Endothelial cell of umbilical vein (primary cell): Measurements from ENCODE around the gene ATP6V1G2. TPM values are rescaled to one million over a fixed set of nuclear protein-coding genes. Genes with fewer than 3 reads are reported as not detected.

Experiments
- BruUV-seq: library from RNA; stranded (reverse); fragments of 400-500 nt; replicated peaks from 2 replicates; lab custom pipeline; 2021; lab: Mats Ljungman, UMichigan
- CTCF ChIA-PET: fragments of 300-600, 350-600 bp; sonication (Branson Sonifier 250); formaldehyde crosslinking; loops from one replicate; lab custom pipeline; 2021; ENCODE audit warnings: antibody characterized with exemption, inconsistent platforms; lab: Charles Lee
- POLR2A ChIA-PET: fragments of 300-600, 350-600 bp; sonication (Branson Sonifier 250); formaldehyde crosslinking; loops from one replicate; lab custom pipeline; 2021; ENCODE audit warnings: antibody characterized with exemption, inconsistent platforms; lab: Charles Lee
- DNase-seq: peaks from one replicate; pipeline ENCODE4 v3.0.0-alpha.2; 2011; ENCODE audit warnings: low read depth, low spot score
- FAIRE-seq: peaks from 2 replicates; lab custom pipeline; 2011; peaks lifted over from hg19 to GRCh38; lab: Jason Lieb, UNC
- H2AFZ ChIP-seq: 2 replicates; pipeline ENCODE4 v1.6.0; 2012; ENCODE audit warnings: low read depth, low read length, control low read depth, inconsistent platforms
- H3K27ac ChIP-seq: 2 replicates; pipeline ENCODE4 v1.5.1; 2011; ENCODE audit warnings: low read depth, mild to moderate bottlenecking, control low read depth, low read length, moderate library complexity; ENCODE audit not compliant: insufficient read depth
- H3K27me3 ChIP-seq, 2 experiments: 2 replicates each; pipeline versions ENCODE4 v1.6.0 to v1.6.1; 2011; ENCODE audit warnings: low read length in 2 of 2, mixed read lengths in 1 of 2; ENCODE audit not compliant: control insufficient read depth in 2 of 2, insufficient read depth in 2 of 2
- H3K36me3 ChIP-seq, 2 experiments: 2 replicates in 1 of 2; 3 replicates in 1 of 2; pipeline ENCODE4 v1.5.1; 2011; ENCODE audit warnings: low read length in 2 of 2, mild to moderate bottlenecking in 1 of 2, moderate library complexity in 1 of 2; ENCODE audit not compliant: control insufficient read depth in 2 of 2, insufficient read depth in 2 of 2; ENCODE audit errors: extremely low read depth in 1 of 2
- H3K4me1 ChIP-seq: 3 replicates; pipeline ENCODE4 v1.5.1; 2011; ENCODE audit warnings: mild to moderate bottlenecking, low read length; ENCODE audit not compliant: control insufficient read depth, insufficient read depth; ENCODE audit errors: extremely low read depth
- H3K4me2 ChIP-seq: 2 replicates; pipeline ENCODE4 v1.6.1; 2011; ENCODE audit warnings: low read length, control low read depth, mixed read lengths; ENCODE audit not compliant: insufficient read depth
- H3K4me3 ChIP-seq, 3 experiments: fragments of 200-600 bp in 1 of 3; sonication (generic), shearing (Covaris generic) in 1 of 3; replicated peaks in 1 of 3; 2 replicates each; pipeline ENCODE4 v1.5.1; 2011 to 2016; ENCODE audit warnings: control low read depth in 3 of 3, low read length in 3 of 3, mild to moderate bottlenecking in 2 of 3, inconsistent platforms in 1 of 3, low read depth in 1 of 3, moderate library complexity in 1 of 3; ENCODE audit not compliant: insufficient read depth in 1 of 3
- H3K79me2 ChIP-seq: 2 replicates; pipeline ENCODE4 v1.6.0; 2012; ENCODE audit warnings: low read length, inconsistent platforms; ENCODE audit not compliant: control insufficient read depth, insufficient read depth
- H3K9ac ChIP-seq: replicated peaks from 2 replicates; pipeline ENCODE3; 2011; ENCODE audit warnings: low read length, control low read depth; ENCODE audit not compliant: insufficient read depth; ENCODE audit errors: extremely low read depth
- H3K9me1 ChIP-seq: replicated peaks from 3 replicates; pipeline ENCODE4 v1.6.0; 2011; ENCODE audit warnings: mild to moderate bottlenecking, low read length; ENCODE audit not compliant: control insufficient read depth, insufficient read depth; ENCODE audit errors: extremely low read depth
- H3K9me3 ChIP-seq: replicated peaks from 2 replicates; pipeline ENCODE4 v1.5.1; 2012; ENCODE audit warnings: low read length, inconsistent platforms; ENCODE audit not compliant: control insufficient read depth, insufficient read depth
- H4K20me1 ChIP-seq: replicated peaks from 2 replicates; pipeline ENCODE3; 2011; ENCODE audit warnings: mild to moderate bottlenecking, low read length; ENCODE audit not compliant: control insufficient read depth, insufficient read depth; ENCODE audit errors: extremely low read depth
- CTCF ChIP-seq, 2 donors: IDR thresholded peaks; 1 replicate in 1 of 2; 2 replicates in 1 of 2; pipeline ENCODE4 v1.5.1; 2011; ENCODE audit warnings: low read length in 2 of 2, mild to moderate bottlenecking in 2 of 2, moderate library complexity in 2 of 2, control low read depth in 1 of 2, inconsistent platforms in 1 of 2, low read depth in 1 of 2; ENCODE audit not compliant: insufficient read depth in 1 of 2; ENCODE audit errors: extremely low read depth in 1 of 2
- EZH2 ChIP-seq: IDR thresholded peaks from 2 replicates; pipeline ENCODE4 v1.6.1; 2012; ENCODE audit warnings: borderline replicate concordance, low read depth, mild to moderate bottlenecking, moderate library complexity, low read length, inconsistent platforms; ENCODE audit not compliant: severe bottlenecking
- FOS ChIP-seq: IDR thresholded peaks from 2 replicates; pipeline ENCODE4 v1.6.1; 2011; ENCODE audit warnings: mild to moderate bottlenecking, low read length, moderate library complexity, borderline replicate concordance; ENCODE audit not compliant: insufficient read depth
- GATA2 ChIP-seq: IDR thresholded peaks from 2 replicates; pipeline ENCODE4 v1.7.0; 2011; ENCODE audit warnings: low read depth, mild to moderate bottlenecking, moderate library complexity, mixed read lengths, low read length; ENCODE audit not compliant: insufficient read length, insufficient read depth
- JUN ChIP-seq: IDR thresholded peaks from 2 replicates; pipeline ENCODE4 v1.6.1; 2011; ENCODE audit warnings: borderline replicate concordance, low read depth; ENCODE audit not compliant: insufficient read length, insufficient read depth
- MAX ChIP-seq: IDR thresholded peaks from 2 replicates; pipeline ENCODE4 v1.6.1; 2011; ENCODE audit not compliant: insufficient read depth, insufficient read length
- MYC ChIP-seq: IDR thresholded peaks from one replicate; pipeline ENCODE4 v1.6.1; 2011; ENCODE audit warnings: mild to moderate bottlenecking, low read depth, low read length
- POLR2A ChIP-seq: IDR thresholded peaks from 2 replicates; pipeline ENCODE4 v1.6.1; 2012; ENCODE audit warnings: low read depth, mild to moderate bottlenecking, control low read depth, low read length
- POLR2AphosphoS5 ChIP-seq: IDR thresholded peaks from 2 replicates; pipeline ENCODE4 v1.6.1; 2012; ENCODE audit warnings: low read depth, mild to moderate bottlenecking, control low read depth, low read length, moderate library complexity; ENCODE audit not compliant: insufficient read depth
- dilution Hi-C: fragments of 300-500 bp; cut with MboI; formaldehyde crosslinking; loops from one replicate; pipeline ENCODE4 v1.15.0; 2019; ENCODE audit warnings: low sequenced_read_pairs; ENCODE audit not compliant: extremely low pct_ligation_motif_present
- intact Hi-C: fragments of 100-400 bp; cut with micrococcal nuclease; formaldehyde crosslinking; loops from one replicate; pipeline ENCODE4 v1.10.0; 2022
- polyA plus RNA-seq, 4 experiments: library from polyadenylated mRNA; depleted of rRNA in 3 of 4; stranded (reverse) in 3 of 4; unstranded in 1 of 4; fragments of >200 nt; gene quantifications; 2 replicates each; pipeline versions ENCODE4 v1.2.1 to v1.2.3, GENCODE V29; 2011 to 2012; ENCODE audit warnings: missing spikeins in 1 of 4
- total RNA-seq: library from RNA; stranded (reverse); gene quantifications from 2 replicates; pipeline ENCODE4 v1.2.3, GENCODE V29; 2021

ATP6V1G2 gene
- total and polyA plus RNA-seq, 2 donors (not counting 3 experiments of a cell fraction or from before 2014, with no cell fraction given): 0.70 to 0.84 TPM

- no peaks in the 10 kb centered on the region for H3K9me1 ChIP-seq
- intact Hi-C loops: no loop called here
- H3K4me1 ChIP-seq: no peaks in the 10 kb centered on the region
- no peak overlapping the region for H2AFZ ChIP-seq
- no peaks in the 10 kb centered on the region for H3K36me3 ChIP-seq
- no peaks in the 10 kb centered on the region for H3K9me3 ChIP-seq
- H3K27me3 ChIP-seq: no peaks in the 10 kb centered on the region
- no peak overlapping the region for H3K27ac ChIP-seq
- dilution Hi-C loops: no loop called here
- no peak overlapping the region for H3K4me2 ChIP-seq
- no peak overlapping the region for H3K4me3 ChIP-seq
- no peak for FAIRE-seq
- POLR2A ChIA-PET: no interaction called here
- no TSS peak for BruUV-seq
- DNase-seq: no peak
- no peaks in the 10 kb centered on the region for H3K79me2 ChIP-seq
- no peak for TF ChIP-seq MAX
- no peak overlapping the region for H3K9ac ChIP-seq
- CTCF ChIA-PET: interaction anchor here (4.2 to 32.6 kb wide), 3 partner anchors 11 to 21 kb away, joined by 16 to 1517 read pairs (median 286); partner anchors contain the start of genes ATP6V1G2, DDX39B, LST1 and NCR3
- H4K20me1 ChIP-seq: no peaks in the 10 kb centered on the region
Measured at GRCh38 chr6:31574106-31575061, 28.0 kb upstream of the ATP6V1G2 start.

- H3K9me1 ChIP-seq: no peaks in the 10 kb centered on the region
- BruUV-seq: no TSS peak
- POLR2A ChIA-PET: no interaction called here
- intact Hi-C loops: no loop called here
- H3K27me3 ChIP-seq: no peaks in the 10 kb centered on the region
- dilution Hi-C loops: no loop called here
- no peak overlapping the region for H3K9ac ChIP-seq
- H3K4me3 ChIP-seq: no peak overlapping the region
- CTCF ChIA-PET: interaction anchor here (4.2 to 32.6 kb wide), 3 partner anchors 12 to 22 kb away, joined by 16 to 1517 read pairs (median 286); partner anchors contain the start of genes ATP6V1G2, DDX39B, LST1 and NCR3
- DNase-seq: no peak
- TF ChIP-seq FOS: no peak
- TF ChIP-seq MAX: no peak
- TF ChIP-seq EZH2: no peak
- TF ChIP-seq POLR2A: no peak
- no peak for TF ChIP-seq JUN
- TF ChIP-seq GATA2: no peak
- TF ChIP-seq POLR2AphosphoS5: no peak
- TF ChIP-seq MYC: no peak
- no peak for TF ChIP-seq CTCF (IDR thresholded peaks at IDR 0.05; ENCODE audit: extremely low read depth in 1 of 2, insufficient read depth in 1 of 2, low read depth in 1 of 2, low read length in 2 of 2)
- H3K27ac ChIP-seq: no peak overlapping the region
- H3K79me2 ChIP-seq: no peaks in the 10 kb centered on the region
- H2AFZ ChIP-seq: no peak overlapping the region
- no peaks in the 10 kb centered on the region for H3K9me3 ChIP-seq
- no peaks in the 10 kb centered on the region for H4K20me1 ChIP-seq
- no peak for FAIRE-seq
- H3K36me3 ChIP-seq: no peaks in the 10 kb centered on the region
- no peaks in the 10 kb centered on the region for H3K4me1 ChIP-seq
- no peak overlapping the region for H3K4me2 ChIP-seq
Measured at GRCh38 chr6:31573239-31574105, 27.1 kb upstream of the ATP6V1G2 start.
